ENCODE measurements around the gene CORO2B.
A peak's percentile ranks its signal among the peaks of the same experiment; 100 is the strongest.
"Not testable (repeated sequence)": the region's sequence is repeated elsewhere in the genome, so short reads cannot be mapped to it uniquely, and the experiment has no call there.

CORO2B gene

DNA sequence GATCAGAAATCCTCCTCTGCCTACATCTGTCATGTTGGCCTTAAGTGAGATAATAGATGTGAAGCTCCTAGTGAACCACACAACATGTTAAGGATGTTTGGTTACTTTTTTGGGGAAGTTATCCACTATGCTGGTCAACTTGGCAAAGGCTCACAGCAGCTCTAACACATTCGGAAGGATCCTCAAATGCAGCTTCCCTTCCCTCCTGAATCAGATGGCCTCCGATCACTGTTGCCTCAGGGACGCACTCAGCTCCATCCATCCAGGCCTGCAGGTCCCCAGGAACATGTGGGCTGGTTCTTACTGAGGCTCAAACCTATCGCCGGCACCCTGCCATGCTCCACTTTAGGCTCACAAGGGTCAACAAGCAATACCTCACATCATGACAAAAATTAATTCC is 67.9 kb downstream of the CORO2B start:
- DNase-seq (ENCODE audit: low read depth in 2 of 2) = no peak

- DNase-seq (ENCODE audit: low read depth in 2 of 2) = not testable (repeated sequence)
These were observed 68.6 kb downstream of the CORO2B start for GRCh38 chr15:68647361-68647760.

DNA sequence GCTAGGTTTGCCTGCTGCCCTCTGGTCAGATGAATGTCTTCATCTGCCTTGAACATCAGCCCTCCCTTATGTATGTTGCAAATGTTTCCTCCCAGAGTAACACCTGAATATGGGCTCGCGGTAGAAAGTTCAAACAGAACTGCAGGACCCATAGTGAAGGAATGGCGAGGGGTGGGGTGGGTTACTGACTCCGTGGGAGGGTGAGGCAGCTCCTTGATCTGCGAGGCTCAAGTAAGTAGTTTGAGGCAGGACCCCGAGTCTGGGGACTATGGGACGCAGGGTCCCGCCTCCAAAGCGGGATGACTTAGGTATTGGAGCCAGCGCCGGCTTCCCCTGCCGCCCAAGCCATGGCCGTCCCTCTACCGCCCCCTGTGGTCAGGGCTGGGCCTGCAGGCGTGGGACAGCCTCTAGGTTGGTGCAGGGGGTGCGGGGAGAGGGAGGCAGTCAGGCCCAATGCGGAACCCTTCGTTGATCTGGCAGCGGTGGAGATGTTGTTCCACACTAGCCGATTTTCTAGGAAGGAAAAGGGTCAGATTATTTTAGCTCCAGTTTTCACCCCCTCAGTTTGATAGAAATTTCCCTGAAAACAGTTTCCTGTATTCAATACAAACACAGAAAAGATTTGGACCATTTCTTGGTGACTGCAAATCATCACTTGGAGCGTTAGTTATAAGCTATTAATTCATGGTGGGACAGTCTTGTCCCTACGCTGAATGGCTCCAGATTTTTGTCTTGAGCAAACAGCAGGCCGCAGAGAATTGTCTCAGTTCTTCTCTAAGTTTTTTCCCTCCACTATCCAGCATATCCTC is 72.3 kb downstream of the CORO2B start:
- peak; percentile 15 to 47 for DNase-seq (ENCODE audit: low read depth in 2 of 2)

- no peak for DNase-seq (ENCODE audit: low read depth in 2 of 2)
These were observed 73.2 kb downstream of the CORO2B start for GRCh38 chr15:68651916-68652525.

DNA sequence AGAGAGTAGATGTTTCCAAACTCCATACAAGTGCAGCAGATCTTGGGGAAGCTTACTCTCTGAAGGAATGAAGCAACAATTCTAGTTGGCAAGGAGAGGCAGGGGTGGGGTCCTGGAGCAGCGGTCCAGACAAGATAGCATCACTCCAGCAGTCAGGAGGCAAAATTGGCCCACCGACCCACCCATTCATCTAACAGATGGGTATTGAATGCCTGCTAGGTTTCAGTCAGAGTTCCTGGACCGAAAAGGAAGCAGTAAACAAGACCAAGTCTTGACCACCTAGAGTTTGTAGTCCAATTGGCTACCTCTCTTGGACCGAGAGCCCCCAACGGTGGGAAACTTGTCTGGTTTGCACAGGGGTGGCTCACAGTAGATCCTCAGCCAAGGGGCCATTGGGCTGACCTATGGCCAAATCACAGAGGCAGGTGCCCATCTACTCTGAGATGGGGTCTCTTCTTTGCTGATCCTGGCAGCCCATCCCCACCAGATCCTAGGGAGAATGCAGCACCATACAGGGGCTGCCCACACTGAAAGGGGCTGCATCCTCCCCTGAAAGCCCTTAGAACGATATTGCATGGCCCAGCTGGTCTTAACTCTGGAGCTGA is 74.3 kb downstream of the CORO2B start:
- DNase-seq (ENCODE audit: low read depth in 2 of 2) = no peak

- DNase-seq (ENCODE audit: low read depth in 2 of 2) = no peak
These were observed 75.0 kb downstream of the CORO2B start for GRCh38 chr15:68653801-68654200.

- no peak for DNase-seq (ENCODE audit: low read depth in 2 of 2)
These were observed 76.2 kb downstream of the CORO2B start for GRCh38 chr15:68654786-68655560.

- DNase-seq (ENCODE audit: low read depth in 2 of 2) = no peak
These were observed 77.1 kb downstream of the CORO2B start for GRCh38 chr15:68655686-68656437.

DNA sequence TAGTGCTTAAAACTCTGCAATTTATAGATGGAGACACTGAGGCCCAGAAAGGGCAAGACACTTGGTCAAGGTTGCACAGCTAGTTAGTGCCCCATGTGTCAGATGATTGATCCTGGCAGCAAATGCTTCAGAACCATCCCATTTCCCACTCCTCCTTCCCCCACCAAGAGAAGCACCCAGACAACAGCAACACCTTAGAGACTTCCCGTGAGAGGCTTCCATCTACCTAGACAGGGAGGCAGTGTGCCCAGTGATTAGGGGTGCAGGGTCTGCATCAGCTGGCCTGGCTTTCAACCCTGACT is 77.6 kb downstream of the CORO2B start:
- DNase-seq (ENCODE audit: low read depth in 2 of 2) = no peak

GRCh38 chr15:68658151-68658550 is 79.4 kb downstream of the CORO2B start:
- DNase-seq (ENCODE audit: low read depth in 2 of 2) = no peak

- no peak for DNase-seq (ENCODE audit: low read depth in 2 of 2)
These were observed 80.0 kb downstream of the CORO2B start for GRCh38 chr15:68658641-68659358.

- no peak for DNase-seq (ENCODE audit: low read depth in 2 of 2)
These were observed 84.7 kb downstream of the CORO2B start for GRCh38 chr15:68663526-68663925.

DNA sequence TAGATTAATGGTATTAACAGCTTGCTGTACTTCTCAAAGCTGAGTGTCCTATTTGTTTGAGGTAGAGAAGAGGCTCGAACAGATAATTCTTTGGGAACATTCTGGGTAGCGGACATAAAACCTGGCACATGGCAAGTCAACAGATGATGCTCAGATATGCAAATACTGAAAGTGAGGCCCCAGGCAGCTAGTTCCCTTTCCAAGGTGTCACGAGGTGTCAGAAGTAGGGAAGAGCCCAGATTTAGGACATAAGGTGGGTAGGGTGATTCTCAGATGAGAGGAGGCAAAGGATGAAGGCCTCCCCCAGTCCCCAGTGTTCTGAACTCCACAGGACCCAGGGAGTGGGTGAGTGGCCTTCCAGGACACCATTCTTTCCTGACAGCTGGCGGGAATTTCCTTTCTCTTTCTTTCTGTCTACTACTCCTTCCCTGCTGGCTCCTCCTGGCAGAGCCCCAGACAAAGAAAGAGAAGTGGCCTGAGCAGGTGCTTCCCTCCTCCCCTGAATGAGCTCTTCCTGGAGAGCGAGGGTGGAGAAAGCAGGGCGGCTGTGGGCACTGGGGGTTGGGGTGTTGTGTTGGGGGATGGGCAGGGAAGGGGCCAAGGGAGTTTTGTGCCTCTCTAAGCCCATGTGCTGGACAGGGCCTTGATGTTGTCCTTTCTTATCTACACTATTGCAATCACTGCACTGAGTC is 87.5 kb downstream of the CORO2B start:
- no peak for DNase-seq (ENCODE audit: low read depth in 2 of 2)

DNA sequence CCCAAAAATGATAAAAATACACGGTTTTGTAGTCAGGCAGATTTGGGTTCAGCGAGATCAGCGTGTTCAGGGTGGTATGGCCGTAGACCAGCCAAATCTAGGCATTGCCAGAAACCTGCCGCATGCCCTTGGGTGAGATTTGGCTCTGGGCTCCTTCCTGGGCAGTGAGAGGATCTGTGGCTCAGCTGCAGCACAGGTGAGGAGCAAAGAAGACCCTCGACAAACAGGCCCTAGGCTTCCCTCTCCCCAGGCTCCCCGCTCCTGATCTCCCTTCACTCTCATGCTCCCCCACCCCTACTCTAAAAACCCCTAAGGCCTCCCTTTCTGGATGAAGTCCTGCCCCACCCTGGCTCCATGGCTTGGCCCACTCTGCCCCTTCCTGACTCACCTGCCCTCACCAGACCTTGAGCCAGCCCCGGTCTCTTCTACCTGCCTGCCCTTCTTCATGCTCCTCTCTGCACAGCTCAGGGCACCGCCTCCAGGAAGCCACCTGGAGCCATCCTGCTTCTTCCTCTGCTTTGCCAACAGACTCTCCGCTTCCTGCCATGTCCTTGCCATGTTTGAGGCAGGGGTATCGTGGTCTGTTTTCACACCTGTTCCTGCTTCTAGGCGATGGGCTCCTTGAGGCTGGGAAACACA is 88.1 kb downstream of the CORO2B start:
- no peak for DNase-seq (ENCODE audit: low read depth in 2 of 2)

- no peak for DNase-seq (ENCODE audit: low read depth in 2 of 2)
These were observed 89.2 kb downstream of the CORO2B start for GRCh38 chr15:68667800-68668625.

DNA sequence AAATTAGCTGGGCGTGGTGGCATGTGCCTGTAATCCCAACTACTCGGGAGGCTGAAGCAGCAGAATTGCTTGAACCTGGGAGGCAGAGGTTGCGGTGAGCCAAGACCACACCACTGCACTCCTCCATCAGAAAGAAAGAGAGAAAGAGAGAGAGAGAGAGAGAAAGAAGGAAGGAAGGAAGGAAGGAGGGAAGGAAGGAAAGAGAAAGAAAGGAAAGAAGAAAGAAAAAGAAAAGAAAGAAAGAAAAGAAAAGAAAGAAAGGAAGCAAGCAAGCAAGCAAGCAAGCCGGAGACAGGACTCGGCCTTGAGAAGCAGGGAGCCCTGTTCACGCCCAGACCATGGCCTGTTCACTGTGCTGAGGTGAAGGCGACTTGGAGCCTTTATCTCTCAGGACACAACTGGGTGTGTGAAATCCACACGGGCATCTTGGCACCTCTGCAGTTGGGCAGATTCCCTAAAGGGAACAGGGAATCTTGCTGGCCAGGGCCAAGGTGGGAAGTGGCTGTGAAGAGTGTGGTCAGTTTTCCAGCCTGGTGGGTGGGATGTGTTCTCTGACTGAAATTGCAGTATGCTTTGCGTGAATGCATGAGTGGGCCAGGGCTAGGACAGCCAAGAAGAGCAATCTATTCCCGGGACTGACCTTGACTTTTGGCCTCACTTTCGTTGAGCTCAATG is 90.3 kb downstream of the CORO2B start:
- DNase-seq (ENCODE audit: low read depth in 2 of 2) = no peak

GRCh38 chr15:68672251-68672650 is 93.5 kb downstream of the CORO2B start:
- no peak for DNase-seq (ENCODE audit: low read depth in 2 of 2)

GRCh38 chr15:68672781-68673205 is 94.0 kb downstream of the CORO2B start:
- DNase-seq (ENCODE audit: low read depth in 2 of 2) = no peak
